A549 treated with AZD9567 at 1 μM for 4 hours (cell line): Measurements from ENCODE around the gene KLRD1. TPM values are rescaled to one million over a fixed set of nuclear protein-coding genes. Genes with fewer than 3 reads are reported as not detected.

Experiments
- total RNA-seq: library from RNA; stranded (reverse); fragments of 200-300 nt; extraction: Qiagen RNA extraction; gene quantifications from 5 replicates; pipeline ENCODE4 v1.2.3, GENCODE V29; 2022; ENCODE audit not compliant: insufficient read depth

Gene KLRD1, protein sequence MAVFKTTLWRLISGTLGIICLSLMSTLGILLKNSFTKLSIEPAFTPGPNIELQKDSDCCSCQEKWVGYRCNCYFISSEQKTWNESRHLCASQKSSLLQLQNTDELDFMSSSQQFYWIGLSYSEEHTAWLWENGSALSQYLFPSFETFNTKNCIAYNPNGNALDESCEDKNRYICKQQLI
- total RNA-seq = 0.10 TPM in 1 of 5 replicates, not detected in the others

DNA sequence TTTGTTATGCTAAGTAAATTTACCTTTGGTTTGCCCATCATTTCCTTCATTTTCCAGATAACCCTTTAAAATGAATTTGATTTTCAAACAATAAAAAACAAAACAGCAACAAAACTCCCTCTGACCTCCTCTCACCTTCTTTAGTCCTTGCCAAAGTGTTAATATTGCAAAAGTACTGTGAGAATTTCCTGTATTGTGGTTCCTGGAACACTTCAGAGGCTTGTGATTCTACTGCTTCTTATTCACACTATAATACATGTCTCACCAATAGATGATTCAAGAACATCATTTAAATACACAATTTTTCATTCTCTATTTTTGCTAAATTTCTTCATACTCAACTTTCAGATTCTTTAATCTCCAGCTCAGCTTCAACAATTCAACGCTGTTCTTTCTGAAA lies at the start of gene KLRD1:
Gene KLRD1 (plus strand): TSS at position 241 of the 400 bp plus-strand sequence. CDS start 208 bp downstream, outside the sequence.

Other genes starting within 250 kb of the KLRD1 start
- gene CLEC1A, start 208.9 kb upstream of the KLRD1 start, total RNA-seq = not detected in 5 replicates
- gene CLEC7A, start 177.7 kb upstream of the KLRD1 start, total RNA-seq = not detected in 5 replicates
- gene OLR1, start 135.7 kb upstream of the KLRD1 start, total RNA-seq = 0.60 to 3.7 TPM (median 1.5 TPM) in 5 replicates
- 0.02 to 0.31 TPM (median 0.19 TPM) in 3 of 5 replicates, not detected in the others for gene TMEM52B, start 128.8 kb upstream of the KLRD1 start, total RNA-seq
- 30.2 to 41.4 TPM (median 36.2 TPM) in 5 replicates for gene GABARAPL1, start 95.0 kb upstream of the KLRD1 start, total RNA-seq
- gene KLRK1, start 82.2 kb downstream of the KLRD1 start, total RNA-seq = 0.13 TPM in 1 of 5 replicates, not detected in the others
- not detected in 5 replicates for gene KLRC4, start 101.9 kb downstream of the KLRD1 start, total RNA-seq
- gene KLRC3, start 112.7 kb downstream of the KLRD1 start, total RNA-seq = 0.12 to 0.26 TPM (median 0.16 TPM) in 3 of 5 replicates, not detected in the others
- 1.3 to 2.3 TPM (median 1.8 TPM) in 4 of 5 replicates, not detected in the other for gene KLRC2, start 128.1 kb downstream of the KLRD1 start, total RNA-seq
- gene KLRC1, start 145.5 kb downstream of the KLRD1 start, total RNA-seq = 0.09 TPM in 1 of 5 replicates, not detected in the others
- 0.48 to 0.56 TPM (median 0.49 TPM) in 4 of 5 replicates, not detected in the other for gene EIF2S3B, start 198.0 kb downstream of the KLRD1 start, total RNA-seq